Stimulated activated CD4-positive, alpha-beta T cell treated with anti-CD3 and anti-CD28 coated beads, Interleukin-12 subunit alpha, Interleukin-12 subunit beta, amount 100 ng/mL, for 24 hours (primary cell): ENCODE results near the gene BCAT1.
"Not testable (repeated sequence)": the region's sequence is repeated elsewhere in the genome, so short reads cannot be mapped to it uniquely, and the experiment has no call there.

Experiments
- DNase-seq, 2 experiments: peaks; one replicate each; pipeline ENCODE4 v3.0.0-alpha.2; 2020; ENCODE audit warnings: low read depth in 2 of 2

BCAT1 gene

DNA sequence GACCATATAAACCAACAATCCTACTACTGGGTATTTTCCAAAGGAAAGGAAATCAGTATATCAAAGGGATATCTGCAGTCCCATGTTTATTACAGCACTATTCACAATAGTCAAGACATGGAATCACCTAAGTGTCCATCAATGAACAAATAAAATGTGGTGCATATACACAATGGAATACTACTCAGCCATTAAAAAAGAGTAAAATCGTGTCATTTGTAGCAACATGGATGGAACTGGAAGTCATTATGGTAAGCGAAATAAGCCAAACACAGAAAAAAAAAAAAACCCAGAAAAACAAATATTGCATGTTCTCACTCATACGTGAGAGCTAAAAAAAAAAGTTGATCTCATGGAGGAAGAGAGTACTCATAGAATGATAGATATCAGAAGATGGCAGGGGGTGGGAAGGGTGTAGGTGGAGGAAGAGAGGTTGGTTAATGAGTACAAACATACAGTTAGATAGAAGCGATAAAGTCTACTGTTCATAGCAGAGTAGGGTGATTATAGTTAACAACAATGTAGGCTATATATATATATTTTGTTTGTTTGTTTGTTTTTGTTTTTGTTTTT is 49.3 kb downstream of the BCAT1 start:
- DNase-seq, result no peak

DNA sequence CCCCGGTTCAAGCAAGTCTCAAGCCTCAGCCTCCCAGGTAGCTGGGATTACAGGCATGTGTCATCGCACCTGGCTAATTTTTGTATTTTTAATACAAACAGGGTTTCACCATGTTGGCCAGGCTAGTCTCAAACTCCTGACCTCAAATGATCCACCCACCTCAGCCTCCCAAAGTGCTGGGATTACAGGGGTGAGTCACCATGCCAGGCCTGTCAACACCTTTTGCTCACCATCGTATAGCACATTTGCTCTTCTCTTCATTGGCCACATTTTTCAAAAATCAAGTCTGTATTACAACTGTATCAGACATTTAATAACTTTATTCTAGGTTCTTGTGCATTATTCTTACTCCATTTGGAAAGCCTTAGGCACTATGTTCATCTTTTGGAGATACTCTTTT is 50.3 kb downstream of the BCAT1 start:
- no peak for DNase-seq

DNA sequence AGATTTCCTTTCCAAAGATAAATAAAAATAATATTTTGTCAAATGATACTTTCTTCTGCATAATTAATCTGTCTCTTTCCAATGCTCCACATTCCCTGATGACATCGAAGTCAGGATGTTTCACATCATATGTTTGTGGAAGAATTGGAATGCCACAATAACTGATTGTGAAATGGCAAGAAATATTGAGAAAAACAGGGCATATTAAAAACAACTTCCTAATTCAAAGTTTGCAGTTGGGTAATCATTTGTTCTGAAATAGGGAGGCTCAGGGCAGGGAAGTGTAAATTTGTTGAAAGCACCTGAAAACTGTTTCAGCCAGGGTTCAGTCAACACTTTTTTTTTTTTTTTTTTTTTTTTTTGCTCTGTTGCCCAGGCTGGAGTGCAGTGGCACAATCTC is 50.7 kb downstream of the BCAT1 start:
- DNase-seq, result no peak

DNA sequence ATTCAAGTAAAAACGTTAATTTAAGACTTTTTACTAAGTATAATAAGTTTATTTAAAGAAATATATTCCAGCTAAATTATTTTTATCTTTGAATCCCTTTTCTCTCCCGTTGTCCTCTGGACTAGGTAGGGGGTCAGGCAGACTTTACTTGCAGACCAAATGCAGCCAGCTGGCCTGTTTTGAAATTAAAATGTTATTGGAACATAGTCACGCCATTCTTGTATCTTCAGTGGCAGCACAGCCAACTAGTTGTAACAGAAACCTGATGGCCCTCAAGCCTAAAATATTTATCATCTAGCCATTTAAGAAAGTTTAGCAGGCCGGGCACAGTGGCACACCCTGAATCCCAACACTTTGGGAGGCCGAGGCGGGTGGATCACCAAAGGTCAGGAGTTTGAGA is 52.7 kb downstream of the BCAT1 start:
- DNase-seq, result no peak

DNA sequence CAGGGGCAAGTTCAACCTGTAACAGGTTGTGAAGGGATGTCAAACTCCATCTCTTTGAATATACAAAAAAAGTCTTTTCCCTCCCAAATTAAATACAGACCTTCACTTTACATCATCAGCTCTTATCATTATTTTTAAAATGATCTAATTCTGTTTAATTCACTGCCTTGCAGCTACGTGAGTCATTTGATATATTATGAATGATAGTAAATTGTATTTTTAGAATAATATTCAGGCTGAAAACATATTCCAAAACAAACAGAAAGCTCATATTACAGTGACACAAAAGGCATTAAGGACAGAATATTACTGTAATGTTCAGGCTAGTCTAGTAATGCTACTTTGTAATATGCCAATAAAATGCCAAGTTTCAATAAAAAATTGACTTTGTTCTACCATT is 53.3 kb downstream of the BCAT1 start:
- no peak for DNase-seq

DNA sequence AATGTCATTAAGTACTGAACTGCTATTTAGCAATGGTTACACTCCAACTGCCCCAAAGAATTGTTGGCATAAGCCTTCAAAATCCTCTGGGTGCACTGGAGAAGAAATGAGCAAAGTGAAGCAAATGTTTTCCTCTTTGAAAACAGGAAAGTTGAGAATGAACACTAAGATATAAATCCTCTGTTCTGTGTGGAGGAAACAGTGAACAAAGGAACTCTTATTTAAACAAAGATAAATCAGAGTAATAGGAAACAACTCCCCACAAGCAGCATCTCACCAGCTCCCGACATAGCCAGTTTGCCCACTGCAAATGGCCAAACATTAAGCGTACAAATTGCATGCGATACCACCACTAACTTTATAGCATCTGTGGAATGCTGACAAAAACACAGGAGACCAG is 54.0 kb downstream of the BCAT1 start:
- no peak for DNase-seq

DNA sequence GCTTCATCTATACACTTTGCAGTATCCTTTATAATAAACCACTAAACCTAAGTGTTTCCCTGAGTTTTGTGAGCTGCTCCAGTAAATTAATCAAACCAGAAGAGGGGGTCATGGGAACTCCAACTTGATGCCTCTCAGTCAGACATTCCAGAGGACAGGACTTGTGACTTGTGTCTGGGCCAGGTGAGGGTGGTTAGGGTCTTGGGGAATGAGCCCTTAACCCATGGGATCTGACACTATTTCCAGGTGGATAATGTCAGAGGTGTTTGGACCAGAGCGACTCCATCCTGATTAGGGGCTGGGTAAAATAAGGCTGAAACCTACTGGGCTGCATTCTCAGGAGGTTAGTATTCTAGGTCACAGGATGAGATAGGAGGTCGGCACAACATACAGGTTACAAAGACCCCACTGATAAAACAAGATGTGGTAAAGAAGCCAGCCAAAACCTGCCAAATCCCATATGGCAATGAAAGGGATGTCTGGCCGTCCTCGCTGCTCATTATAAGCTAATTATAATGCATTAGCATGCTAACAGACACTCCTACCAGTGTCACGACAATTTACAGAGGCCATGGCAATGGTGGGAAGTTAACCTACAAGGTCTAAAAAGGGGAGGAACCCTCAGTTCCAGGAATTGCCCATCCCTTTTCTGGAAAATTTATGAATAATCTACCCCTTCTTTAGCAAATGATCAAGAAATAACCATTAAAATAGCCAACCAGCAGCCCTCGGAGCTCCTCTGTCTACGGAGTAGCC is 58.7 kb downstream of the BCAT1 start:
- DNase-seq, result no peak

DNA sequence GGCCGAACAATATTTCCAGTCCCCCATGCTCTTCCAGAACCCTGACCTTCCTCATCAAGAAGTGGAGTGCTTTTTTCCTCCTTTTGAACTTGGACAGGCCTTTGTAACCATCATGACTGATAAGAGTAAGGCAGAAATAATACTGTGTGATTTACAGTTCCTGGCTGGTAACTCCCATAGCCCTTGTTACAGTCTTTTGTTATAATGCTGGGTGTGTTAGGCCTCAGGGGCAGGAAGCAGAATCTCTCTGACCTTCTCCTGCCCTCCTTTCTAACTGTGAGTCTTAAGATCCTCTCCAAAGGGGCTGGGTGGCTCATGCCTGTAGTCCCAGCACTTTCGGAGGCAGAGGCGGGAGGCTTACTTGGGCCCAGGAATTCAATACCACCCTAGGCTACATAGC is 59.5 kb downstream of the BCAT1 start:
- DNase-seq, result no peak

DNA sequence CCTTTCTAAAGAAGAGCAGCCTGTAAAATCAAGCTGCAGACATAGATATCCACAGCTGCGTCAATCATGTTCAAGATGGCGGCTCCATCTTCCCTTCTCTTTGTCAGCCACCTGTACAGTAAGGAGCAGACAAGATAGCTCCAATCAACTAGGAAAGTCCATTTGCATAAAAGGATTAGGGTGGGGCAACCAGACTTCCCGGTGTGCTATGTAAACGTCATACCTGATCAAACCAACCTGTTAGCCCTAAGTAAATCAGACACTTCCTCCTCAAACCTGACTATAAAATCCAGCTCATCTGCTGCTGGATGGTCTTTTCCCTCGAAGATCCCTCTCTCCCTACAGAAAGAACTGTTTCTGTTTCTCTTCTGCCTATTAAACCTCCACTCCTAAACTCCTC is 60.1 kb downstream of the BCAT1 start:
- DNase-seq, result no peak

DNA sequence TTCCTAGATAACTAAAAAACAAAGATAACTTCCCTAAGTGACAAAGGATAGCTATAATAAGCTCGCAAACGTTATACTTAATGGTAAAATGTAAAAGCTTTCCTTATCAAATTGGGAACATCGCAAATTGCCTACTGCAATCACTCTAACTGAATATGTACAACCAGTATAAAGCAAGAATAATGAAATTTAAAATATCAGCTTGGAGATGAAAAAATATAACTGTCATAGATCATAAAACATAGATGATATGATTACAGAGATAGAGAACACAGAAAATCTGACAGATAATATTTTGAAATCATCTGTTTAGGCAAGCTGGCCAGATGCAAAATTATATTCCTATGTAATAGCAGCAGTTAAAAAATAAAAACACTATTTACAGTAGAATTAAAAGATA is 64.0 kb downstream of the BCAT1 start:
- no peak for DNase-seq

DNA sequence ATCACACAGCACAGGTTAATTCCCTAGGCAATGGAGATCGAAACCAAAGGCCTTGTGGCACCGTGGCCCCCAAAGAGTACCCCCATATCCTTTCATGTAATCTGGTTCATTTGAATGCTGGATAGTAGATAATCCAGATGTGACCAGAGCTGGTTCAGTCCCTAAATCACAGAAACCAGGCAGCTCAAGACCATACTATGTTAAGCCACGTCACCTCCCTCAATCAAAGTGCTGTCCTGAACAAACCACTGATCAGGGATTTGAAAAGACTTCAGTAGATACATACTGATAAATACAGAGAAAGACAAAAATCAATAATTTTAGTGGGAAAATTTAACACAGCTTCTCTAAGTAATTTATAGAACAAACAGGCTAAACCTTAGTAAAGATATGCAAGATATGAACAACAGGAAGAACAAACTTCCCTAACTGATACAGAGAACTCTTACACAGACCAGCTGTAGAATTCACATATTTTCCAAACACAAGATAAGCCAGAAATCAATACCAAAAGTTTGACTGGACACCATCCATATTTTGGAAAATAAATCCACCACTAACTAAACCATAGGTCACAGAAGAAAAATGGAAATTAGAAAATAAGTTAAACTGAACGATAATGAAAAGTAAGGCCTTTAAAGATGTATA is 67.1 kb downstream of the BCAT1 start:
- no peak for DNase-seq

DNA sequence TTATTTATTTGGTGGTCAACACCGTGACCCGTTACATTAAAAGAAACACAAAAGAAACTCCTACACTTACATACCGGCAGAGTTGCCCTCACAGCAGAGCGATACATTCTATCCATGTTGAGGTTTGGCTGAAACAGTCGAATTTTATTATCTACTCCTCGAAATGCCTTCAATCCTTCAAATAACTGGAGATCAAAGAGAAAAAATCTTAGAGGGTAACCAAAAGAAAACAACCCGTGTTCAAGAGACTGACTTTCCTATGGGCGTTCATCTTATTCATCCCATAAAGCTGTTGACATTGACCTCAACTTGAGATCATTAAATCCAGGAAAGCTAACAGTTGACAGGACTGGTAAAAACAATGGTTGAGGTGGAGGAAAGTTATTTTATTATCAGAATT is 67.7 kb downstream of the BCAT1 start:
- no peak for DNase-seq

DNA sequence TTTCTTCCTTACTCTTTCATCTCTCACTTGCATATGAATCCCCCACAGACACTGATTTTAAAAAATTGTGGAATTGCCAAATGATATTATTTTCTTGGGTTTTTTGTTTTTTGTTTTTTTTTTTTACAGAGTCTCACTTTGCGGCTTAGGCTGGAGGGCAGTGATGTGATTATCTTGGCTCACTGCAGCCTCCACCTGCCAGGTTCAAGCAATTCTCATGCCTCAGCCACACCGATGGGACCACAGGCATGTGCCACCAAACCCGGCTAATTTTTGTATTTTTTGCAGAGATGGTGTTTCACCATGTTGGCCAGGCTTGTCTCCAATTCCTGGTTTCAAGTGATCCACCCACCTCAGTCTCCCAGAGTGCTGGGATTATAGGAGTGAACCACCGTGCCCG is 68.2 kb downstream of the BCAT1 start:
- DNase-seq, result no peak

DNA sequence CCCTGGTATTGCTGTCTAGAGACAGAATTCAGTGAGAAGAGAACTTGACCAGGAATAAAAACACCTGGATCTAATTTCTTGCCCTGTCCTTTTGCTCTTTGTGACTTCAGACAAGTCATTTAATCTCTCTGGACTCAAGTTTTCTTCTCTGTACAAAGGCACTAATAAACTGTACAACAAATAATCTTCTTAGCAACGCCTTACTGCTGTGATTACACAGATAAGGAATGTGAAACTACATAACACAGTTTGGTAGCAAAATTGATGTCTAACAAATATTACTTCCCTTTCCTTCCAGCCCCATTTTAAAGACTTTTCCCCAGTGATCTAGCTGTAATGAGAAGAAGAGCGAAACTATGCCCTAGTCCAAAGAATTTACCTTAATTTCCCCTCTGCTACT is 69.3 kb downstream of the BCAT1 start:
- DNase-seq, result no peak

DNA sequence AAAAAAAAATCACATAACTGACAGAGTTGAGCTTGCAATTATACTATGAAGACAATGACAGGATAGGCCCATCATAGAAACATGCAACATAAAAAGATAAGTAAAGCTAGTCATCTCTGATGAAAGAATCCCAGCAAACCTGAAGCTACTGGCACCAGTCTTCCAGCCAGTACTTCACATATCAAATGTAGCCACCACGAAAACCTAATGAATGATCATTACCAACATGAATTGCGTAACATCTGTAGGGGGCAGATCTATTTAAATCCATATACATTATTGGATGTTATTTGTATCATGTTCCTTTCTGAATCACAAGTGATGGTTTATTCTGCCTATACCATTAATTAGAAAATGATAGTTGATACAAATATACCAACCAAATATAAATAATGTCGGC is 73.9 kb downstream of the BCAT1 start:
- no peak for DNase-seq

DNA sequence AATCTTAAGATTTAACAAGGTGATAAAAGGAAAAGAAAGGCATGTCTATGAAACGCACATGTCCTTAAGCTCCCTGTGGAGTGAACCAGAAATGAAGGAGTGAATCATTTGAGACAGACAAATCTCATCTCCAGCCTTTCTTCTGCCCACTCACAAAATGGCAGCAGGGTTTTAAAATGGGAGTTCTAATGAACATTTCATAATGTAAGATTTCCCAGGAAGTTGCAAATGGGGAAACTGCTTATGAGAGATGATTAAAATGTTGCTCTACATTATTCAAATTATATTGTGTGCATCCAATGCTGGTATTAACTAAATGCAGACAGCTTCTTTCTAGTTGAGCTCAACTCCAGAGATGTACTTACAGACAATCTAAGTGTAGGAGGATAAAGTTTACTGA is 76.7 kb downstream of the BCAT1 start:
- DNase-seq, result no peak

DNA sequence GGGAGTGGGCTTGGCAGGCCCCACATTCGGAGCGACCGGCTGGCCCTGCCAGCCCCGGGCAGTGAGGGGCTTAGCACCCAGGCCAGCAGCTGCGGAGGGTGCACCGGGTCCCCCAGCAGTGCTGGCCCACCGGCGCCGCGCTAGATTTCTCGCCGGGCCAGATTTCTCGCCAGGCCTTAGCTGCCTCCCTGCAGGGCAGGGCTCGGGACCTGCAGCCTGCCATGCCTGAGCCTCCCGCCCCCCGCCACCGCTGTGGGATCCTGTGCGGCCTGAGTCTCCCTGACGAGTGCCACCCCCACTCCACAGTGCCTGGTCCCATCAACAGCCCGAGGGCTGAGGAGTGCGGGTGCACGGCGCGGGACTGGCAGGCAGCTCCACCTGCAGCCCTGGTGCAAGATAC is 82.8 kb downstream of the BCAT1 start:
- DNase-seq, result not testable (repeated sequence)

DNA sequence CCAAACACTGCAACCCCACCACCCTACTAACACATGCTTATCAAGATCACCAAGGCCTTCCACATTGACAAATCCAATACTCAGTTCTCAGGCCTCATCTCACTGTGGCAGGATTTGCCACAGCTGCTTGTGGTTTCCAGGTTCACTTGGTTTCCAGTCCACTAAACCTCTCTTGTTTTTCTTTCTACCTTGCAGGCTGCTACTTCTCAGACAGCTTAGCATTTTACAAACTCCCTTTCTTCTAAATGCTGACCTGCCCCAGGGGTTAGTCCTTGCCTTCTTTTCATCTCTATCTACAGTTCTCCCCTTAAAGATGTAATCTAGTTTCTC is 84.1 kb downstream of the BCAT1 start:
- DNase-seq, result no peak

DNA sequence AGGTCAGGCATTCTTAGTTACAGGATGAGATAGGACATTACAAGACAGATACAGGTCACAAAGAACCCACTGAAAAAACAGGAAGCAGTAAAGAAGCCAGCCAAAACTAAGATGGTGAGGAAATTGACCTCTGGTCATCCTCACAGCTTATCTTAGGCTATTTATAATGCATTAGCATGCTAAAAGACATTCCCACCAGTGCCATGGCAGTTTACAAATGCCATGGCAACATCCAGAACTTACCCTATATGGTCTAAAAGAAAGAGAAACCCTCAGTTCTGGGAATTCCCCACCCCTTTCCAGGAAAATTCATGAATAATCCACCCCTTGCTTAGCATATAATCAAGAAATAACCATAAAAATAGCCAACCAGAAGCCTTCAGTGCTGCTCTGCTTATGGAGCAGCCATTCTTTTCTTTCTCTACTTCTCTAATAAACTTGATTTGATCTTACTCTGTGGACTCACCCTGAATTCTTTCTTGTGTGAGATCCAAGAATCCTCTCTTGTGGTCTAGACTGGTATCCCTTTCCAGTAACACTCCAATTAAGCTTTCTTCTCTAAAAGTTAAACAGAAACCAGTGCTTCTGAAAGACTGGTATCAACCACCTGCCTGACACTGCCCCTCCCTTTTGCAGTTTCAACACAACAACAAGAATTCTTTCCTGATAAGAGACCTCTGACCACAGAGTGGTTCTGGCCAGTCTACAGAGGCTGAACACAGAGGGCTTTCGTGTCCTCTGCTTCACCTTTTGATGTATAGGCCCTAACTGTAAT is 86.9 kb downstream of the BCAT1 start:
- no peak for DNase-seq

DNA sequence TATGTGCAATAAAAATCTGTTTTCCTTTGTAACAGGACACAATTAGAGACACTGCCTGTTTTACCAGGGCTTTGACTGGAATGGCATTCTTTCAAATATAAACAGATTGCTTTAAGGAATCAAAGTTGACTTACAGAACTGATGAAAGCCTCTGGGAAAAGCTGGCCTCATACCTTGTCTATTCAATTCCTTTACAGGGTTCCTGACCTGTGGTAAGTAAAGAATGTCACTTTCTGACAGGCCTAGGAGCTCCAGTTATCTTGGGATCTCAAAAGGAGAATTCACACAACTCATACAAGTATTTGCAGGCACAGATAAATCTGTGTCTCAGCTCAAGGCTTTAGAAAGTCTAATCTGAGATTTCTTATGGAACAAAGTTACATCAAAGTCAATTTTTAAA is 88.4 kb downstream of the BCAT1 start:
- no peak for DNase-seq

DNA sequence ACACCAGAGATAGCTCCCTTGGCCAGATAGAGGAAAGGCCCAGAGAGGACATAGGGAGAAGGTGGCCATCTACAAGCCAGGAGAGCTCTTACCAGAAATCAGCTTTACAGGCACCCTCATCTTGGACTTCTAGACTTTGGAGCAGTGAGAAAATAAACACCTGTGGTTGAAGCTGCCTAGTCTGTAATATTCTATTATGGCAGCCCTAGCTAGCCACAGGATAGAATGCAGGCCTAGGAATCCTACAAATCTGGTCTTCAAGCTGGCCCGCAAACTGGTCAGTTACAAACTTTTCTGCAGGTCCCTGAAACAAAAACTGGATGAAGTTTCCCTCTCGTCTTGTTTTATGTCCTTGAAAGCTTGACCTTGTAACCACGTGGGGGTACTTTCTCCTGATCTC is 92.4 kb downstream of the BCAT1 start:
- DNase-seq, result no peak

DNA sequence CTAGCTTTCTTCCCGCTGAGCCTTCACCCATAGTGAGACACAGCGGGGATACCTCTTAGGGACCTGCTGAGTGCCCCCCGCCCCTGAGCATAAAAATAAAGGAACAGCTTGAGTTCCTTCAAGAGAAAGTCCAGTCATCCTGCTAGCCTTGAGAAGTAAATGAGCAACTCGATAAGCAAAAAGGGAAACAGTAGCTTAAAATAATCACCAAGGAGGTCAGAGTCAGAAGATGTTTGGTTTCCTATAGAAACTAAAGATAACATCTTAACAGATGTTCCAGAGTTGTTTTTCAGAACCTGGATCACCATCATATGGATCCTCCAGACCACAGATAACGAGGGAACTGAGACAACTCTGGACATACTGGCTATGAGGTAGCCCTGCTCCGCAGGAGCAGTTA is 94.0 kb downstream of the BCAT1 start:
- no peak for DNase-seq

DNA sequence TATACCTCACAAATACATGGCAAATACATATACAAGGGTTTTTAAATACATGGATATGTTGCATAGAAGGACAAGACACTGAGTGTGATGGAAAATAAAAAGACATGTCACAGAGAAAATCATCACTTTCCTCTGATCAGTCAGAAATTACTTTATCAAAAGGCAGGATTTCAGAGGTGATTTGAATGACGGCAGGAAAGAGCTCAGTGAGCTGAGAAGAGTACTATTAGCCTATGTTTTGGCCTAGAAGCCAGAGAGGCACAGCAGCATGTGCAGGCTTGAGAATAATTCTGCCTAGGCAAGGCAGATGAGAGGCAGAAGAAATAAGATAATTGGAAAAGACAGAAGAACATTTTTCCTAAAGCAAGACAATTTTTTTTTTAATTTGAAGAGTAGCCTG is 94.9 kb downstream of the BCAT1 start:
- no peak for DNase-seq
